NOMO-1 (cell line): ENCODE results near the gene EPB41L2.

Experiments
- DNase-seq, 2 experiments: peaks; one replicate each; lab custom pipeline; 2025; ENCODE audit not compliant: unreplicated experiment in 2 of 2; lab: John Stamatoyannopoulos, UW

The EPB41L2 gene

DNA sequence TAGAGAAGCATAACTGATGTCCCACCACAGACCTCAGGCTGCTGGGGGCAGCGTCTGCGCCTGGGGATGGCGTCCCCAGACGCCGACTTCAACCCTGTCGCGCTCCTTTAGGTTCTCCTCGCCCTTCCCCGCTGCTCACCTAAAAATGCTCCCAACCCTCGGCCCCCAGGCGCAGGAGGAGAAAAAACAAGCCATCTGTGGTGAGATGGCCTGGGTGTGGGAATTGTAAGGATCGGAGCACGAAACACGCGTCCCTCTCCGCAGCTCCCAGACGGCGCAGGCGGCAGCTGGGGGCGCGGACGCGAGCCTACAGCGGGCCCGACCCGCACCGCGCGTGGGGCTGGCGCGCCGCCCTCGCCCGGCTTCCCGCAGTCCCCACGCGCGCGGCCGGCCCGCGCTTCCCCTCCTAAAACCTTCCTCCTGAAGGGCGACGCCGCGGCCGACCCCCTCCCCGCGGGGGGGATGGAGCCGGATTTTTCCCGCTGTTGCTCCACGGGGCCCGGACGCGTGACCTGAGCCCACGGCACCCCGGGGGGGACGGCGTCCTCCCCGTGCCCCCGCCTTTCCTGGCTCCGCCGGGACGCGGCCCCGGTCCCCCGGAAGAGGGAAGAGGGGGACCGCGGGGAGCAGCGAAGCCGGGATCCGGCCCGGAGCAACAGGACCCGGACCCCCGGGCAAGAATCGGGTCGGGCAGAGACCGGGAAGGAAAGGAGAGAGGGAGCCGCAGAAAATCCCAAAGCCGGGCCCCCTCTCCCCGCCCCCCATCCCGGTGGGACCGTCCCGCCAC is 611 bp downstream of the EPB41L2 start:
- DNase-seq: no peak

DNA sequence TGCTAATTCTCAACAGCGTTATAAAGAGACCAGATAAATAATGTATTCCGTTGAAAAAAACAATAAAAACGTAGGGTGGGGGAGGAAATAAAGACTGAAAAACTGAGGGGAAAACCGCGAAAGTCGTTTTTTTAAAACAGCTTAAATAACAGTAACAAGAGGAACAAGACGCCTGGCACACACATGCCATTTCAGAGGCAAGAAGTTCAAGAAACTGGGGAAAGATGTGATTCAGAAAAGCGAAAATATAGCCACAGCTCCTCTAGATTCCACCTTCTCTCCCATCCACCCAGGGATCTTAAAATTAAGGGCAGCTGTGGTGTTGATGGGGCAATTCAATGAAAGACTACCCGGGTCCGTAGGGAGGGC is 1.3 kb downstream of the EPB41L2 start:
- DNase-seq: no peak

- no peak for DNase-seq
Measured at GRCh38 chr6:131061041-131061750, 1.8 kb downstream of the EPB41L2 start.

- no peak for DNase-seq
Measured at GRCh38 chr6:131060311-131060710, 2.7 kb downstream of the EPB41L2 start.

GRCh38 chr6:131059486-131059885 is 3.6 kb downstream of the EPB41L2 start:
- no peak for DNase-seq

DNA sequence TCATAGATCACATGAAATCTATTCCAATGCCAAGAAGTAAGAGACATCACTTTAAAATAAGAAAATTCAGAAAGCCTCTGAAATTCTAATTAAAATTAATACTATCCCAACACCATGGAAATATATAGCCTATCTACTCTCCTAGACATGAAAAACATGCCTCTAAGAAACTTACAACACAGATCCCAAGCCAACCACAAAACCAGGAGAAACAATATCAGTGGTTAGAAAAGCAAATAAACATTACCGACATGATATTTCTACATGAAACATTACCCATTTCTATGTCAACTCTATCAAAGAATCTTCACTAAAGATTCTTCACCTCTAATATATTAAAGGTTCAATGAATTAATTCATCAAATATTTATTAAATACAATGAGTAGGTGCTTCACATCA is 4.8 kb downstream of the EPB41L2 start:
- DNase-seq: no peak

- no peak for DNase-seq
Measured at GRCh38 chr6:131054392-131055250, 8.4 kb downstream of the EPB41L2 start.

- no peak for DNase-seq
Measured at GRCh38 chr6:131053546-131054240, 9.4 kb downstream of the EPB41L2 start.

DNA sequence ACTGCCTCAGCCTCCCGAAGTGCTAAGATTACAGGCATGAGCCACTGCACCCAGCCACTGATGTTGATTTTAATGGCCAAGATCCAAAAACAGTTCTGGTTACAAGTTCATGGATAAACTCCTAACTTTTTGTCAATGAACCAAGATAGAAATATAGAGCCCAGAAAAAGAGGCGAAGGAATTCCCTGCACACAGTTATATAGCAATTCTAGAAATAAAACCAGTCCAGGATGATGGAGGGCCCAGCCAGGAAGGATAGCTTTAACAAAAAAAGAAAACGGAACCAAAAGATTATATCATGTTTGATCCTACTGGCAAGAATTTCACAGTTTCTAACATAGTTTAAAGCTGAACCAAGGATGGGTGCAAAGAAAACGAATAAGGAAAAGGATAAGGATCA is 10.9 kb downstream of the EPB41L2 start:
- DNase-seq: no peak

- DNase-seq: no peak
Measured at GRCh38 chr6:131051341-131051740, 11.7 kb downstream of the EPB41L2 start.

GRCh38 chr6:131049608-131050007 is 13.4 kb downstream of the EPB41L2 start:
- no peak for DNase-seq

DNA sequence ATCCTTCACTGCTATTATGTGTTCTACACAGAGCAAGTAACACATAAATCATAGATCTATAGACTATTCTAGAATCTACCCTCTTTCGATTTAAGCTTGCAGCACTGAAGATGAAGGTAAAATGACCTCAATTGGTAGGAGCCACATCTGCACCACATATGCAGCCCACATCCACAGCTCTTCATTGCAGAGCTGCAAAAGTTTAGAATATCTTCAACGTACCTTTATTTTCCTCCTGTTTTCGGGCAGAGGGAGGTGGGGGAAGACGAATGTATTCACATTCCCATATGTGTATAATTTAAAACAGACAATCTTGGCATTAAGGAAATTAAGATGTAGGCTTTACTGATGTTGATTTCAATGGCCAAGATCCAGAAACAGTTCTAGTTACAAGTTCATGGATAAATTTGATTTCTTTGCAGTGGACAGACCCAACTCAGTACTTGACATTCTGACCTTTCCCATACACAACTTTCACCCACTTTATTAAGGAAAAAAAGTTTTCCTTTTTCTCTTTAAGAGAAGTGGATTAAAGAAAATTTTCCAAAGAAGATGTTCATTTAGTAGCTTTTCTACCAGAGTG is 14.0 kb downstream of the EPB41L2 start:
- DNase-seq: no peak

GRCh38 chr6:131048459-131048858 is 14.6 kb downstream of the EPB41L2 start:
- DNase-seq: no peak

- DNase-seq: no peak
Measured at GRCh38 chr6:131045139-131045538, 17.9 kb downstream of the EPB41L2 start.

DNA sequence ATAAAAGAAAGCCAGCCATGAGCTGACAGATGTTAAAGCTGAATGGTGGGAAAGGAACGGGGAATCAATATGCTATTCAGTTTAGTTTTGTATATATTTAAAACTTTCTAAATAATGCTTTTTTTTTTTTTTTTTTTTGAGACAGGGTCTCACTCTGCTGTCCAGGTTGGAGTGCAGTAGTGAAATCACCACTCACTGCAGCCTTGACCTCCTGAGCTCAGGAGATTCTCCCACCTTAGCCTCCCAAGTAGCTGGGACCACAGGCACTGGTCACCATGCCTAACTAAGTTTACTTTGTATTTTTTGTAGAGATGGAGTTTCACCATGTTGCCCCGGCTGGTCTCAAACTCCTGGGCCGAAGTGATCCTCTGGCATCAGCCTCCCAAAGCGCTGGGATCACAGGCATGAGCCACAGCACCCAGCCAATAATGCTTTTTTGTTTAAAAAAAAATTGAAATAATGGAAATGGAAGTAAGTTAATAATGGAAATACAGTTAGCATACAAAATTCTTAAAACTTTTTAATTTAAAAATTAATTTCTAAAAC is 19.1 kb downstream of the EPB41L2 start:
- DNase-seq: no peak

GRCh38 chr6:131042664-131043063 is 20.4 kb downstream of the EPB41L2 start:
- no peak for DNase-seq

- no peak for DNase-seq
Measured at GRCh38 chr6:131041814-131042213, 21.2 kb downstream of the EPB41L2 start.

GRCh38 chr6:131040866-131041265 is 22.2 kb downstream of the EPB41L2 start:
- DNase-seq: no peak

GRCh38 chr6:131039345-131039680 is 23.7 kb downstream of the EPB41L2 start:
- no peak for DNase-seq

- no peak for DNase-seq
Measured at GRCh38 chr6:131038597-131039344, 24.3 kb downstream of the EPB41L2 start.
